ENCODE results near the gene NNAT.

NNAT gene

DNA sequence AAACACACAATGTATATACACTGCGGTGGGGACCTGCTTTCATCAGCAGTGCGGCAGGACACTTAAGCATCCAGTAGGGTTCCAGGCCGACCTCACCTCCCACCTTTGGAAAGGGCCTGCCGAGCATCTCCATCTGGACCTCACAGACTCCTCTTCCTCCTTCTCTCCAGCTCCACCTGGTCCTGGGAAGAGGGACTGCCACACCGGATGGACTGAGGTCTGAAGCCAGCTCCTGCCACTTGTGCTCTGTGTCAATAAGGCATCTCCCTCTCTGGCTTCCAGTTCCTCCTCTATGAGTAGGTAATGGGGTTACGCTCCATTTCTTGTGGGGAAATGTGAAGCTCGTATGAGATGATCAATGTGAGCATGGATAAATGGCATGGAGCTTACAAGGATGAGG lies 19.1 kb upstream of the NNAT start:
- in situ Hi-C loops (cut with MboI; ENCODE audit: low sequenced_read_pairs): no loop called here

GRCh38 chr20:37502654-37503053 lies 18.4 kb upstream of the NNAT start:
- in situ Hi-C loops (cut with MboI; ENCODE audit: low sequenced_read_pairs): no loop called here

DNA sequence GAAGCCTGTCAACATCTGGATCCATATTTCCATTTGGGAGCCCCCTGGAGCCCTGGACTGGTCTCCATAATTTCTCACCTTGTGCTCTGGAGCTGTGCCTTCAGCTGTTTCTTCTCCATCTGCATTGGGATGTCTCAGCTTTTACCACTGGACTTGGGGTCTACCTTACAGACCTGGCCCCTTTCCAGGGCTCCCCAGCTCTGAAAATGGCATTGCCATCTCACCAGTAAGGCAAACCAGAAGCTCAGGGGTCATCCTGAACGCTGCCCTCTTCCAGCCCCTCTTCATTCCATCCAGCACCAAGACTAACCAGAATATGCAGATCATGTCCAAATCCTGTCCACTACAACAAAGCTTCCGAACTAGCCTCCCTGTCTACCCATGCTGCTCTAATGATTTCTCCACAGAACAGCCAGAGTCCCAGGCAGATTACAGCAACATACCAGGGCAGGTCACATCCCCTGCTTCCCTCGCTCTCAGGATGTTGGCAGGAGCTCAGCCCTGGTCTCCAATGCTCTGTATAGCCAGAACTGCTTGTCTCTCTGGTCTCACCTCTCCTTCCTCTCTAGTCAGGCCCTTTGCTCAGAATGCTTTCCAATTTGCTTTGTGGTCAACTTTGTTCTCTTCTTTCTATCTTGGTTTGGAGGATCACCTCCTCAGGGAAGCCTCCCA lies 17.7 kb upstream of the NNAT start:
- in situ Hi-C loops (cut with MboI; ENCODE audit: low sequenced_read_pairs): no loop called here

DNA sequence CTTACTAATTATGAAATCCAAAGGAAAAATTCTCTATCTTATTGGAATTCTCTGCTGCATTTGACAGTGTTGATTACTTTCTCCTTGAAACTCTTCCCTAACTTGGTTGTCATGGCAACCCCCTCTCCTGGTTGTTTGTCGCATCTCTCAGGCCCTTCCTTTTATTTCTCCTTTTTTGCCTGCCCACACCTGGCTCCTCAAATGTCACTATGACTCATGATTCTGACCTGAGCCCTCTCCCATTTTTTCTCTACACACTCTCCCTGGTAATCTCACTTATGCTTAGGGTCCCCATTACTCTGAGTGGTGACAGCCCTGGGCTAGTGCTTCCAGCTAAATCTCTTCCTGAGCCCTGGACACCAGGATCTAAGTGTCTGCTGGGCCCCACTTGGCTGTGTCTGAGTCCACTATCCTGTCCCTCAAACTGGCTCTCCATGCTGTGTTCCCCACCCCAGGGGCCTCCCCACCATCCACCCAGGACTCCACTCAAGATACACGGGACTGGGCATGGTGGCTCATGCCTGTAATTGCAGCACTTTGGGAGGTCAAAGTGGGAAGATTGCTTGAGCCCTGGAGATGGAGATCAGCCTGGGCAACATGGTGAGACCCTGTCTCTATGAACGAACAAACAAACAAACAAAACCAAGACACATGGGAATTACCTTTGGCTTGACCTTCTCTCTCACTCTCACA lies 16.5 kb upstream of the NNAT start:
- in situ Hi-C loops (cut with MboI; ENCODE audit: low sequenced_read_pairs): no loop called here

DNA sequence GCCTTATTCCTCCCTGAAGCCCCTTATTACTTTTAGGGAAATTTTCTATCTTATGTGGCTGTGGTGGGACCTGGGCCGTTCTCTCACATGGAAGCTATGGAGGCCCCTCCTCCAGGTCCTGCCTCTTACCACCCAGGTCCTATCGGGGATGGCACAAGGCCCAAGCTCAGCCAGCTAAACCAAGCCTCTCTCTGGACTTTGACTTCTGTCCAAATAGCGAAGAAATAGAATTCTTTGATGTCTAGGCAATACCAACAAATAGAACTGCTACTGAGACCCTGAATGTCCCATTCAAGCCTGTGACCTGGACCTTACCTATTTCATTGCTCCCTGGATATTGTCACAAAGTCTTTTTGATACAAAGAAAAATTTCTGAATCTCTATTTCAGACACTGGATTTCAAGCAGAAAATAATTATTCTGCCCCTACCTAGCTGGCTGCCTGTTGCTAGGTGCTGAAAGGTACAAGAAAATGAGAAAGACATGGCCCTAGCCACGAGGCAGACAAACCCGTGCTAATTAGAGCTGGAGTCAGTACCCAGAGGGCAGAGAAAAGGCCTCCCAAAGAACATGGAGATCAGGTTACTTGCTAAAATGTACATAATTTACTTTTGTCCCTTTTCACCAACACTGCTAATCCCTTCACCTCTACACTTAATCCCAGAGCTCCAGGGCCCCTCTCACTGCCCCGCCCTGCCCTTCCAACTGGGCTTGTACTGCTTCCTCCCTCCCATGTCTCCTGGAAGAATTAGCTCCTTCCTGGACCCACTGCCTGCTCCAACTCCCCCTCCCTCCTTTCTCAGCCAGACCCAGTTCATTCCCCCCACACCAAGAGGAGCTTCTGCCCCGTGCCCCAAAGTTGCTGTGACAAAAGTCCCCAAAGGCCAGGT lies 15.5 kb upstream of the NNAT start:
- in situ Hi-C loops (cut with MboI; ENCODE audit: low sequenced_read_pairs): no loop called here

DNA sequence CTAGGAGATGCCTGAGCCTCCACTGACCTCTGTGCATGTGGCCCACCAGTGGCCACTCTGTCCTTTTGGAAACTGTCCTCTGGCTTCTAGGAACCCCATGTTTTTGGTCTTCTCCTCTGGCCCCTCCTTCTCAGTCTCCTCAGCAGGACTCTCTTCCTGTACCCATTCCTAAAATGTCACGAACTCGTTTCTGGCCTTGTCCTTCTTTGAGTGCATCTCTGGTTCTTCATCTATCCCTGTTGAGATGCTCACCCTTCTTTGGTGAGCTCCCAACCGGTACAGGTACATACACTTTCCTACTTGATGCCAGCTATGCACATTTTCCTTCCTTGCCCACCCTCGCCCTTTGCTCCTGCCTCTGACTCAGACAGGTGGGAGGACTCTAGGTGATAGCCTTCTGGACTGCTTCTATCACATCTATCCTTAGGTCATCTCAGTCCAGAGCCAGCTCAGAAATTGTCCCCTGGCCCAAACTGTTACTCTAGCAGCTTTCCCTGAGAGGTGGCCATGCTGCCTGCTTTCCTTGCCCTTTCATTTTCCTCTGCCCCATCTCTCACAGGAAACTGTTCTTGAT lies 14.8 kb upstream of the NNAT start:
- in situ Hi-C loops (cut with MboI; ENCODE audit: low sequenced_read_pairs): no loop called here

DNA sequence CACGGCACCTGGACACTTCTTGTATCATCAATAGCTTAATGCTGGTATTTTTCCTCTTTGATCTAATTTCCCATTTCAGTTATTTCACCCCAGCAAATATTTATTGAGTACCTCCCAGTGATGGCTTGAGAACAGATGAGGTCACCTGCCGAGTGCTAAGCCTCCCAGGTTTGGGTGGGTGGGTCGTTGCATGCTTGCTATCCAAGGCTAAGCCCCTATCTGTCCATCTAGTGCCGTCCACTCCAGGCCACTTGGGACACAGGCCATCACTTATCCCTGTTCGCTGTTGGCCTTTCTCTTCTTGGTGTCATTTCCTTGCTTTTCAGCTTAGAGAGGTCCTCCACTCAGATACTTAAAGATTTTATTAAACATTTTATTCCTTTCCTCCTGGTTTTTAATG lies 10.8 kb upstream of the NNAT start:
- in situ Hi-C loops (cut with MboI; ENCODE audit: low sequenced_read_pairs): no loop called here

- in situ Hi-C loops (cut with MboI; ENCODE audit: low sequenced_read_pairs): no loop called here
Observed at GRCh38 chr20:37511610-37512275, 9.3 kb upstream of the NNAT start.

GRCh38 chr20:37513779-37514359 lies 7.2 kb upstream of the NNAT start:
- in situ Hi-C loops (cut with MboI; ENCODE audit: low sequenced_read_pairs): no loop called here

DNA sequence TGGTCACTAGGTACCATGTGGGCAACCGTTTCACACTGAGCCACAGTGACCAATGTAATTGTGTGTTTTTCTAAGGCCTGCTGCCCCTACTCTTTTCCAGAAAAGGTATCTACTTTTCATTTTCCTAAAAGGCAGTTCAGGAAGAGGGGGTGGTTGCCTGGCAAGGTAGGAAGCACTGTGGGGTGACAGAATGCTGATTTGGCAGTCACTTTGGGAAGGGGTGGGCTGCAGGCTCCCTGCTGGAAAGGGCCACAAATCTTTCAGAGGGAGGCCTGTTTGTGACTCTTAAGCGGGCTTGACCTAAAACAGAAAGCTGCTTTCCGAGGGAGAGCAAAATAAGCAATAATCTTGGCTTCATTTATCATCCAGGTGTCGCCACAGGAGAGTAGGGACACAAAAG lies 5.2 kb upstream of the NNAT start:
- in situ Hi-C loops (cut with MboI; ENCODE audit: low sequenced_read_pairs): no loop called here

DNA sequence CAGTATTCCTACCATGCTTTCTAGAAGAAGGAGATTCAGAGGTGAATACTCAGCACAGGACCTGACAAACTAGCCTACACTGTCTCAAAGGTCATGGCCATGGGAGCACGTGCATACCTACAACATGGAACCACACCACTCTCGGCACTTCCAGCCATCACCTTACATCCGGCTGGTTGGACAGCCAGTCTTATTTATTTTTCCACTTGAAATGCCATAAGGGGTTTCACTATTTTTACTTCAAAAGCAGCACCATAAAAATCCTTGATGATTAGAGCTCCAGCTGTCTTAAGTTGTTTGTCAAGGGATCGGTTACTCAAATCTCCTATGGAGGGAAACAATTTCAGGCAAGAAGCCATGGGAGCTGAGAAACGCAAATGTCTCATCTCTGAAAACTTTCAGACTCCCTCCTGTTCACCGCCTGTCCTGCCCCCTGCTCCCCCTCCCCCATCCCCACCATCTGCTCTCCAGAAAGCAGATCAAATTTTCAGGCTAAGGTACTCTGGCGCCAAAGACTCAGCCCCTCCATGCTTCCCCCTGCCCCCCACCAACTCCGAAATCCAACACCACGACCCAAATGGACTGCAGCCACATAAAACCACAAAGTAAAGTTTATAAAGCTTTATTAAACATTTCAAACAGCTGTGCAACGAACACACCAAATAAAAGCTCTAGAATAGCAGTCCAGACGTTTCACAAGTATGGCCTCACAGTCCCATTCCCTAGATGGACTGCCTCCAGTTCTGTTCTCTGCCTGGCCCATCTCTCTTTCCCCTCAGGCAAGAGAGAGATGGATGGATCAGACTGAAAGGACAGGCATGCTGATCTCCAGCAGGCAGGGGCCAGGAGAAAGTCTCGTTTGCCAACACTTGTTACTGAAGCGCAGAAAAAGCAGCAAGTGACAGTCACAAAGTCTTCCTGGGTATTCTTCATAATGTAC lies 4.0 kb upstream of the NNAT start:
- in situ Hi-C loops (cut with MboI; ENCODE audit: low sequenced_read_pairs): no loop called here

- in situ Hi-C loops (cut with MboI; ENCODE audit: low sequenced_read_pairs): no loop called here
Observed at GRCh38 chr20:37518059-37518458, 3.0 kb upstream of the NNAT start.

DNA sequence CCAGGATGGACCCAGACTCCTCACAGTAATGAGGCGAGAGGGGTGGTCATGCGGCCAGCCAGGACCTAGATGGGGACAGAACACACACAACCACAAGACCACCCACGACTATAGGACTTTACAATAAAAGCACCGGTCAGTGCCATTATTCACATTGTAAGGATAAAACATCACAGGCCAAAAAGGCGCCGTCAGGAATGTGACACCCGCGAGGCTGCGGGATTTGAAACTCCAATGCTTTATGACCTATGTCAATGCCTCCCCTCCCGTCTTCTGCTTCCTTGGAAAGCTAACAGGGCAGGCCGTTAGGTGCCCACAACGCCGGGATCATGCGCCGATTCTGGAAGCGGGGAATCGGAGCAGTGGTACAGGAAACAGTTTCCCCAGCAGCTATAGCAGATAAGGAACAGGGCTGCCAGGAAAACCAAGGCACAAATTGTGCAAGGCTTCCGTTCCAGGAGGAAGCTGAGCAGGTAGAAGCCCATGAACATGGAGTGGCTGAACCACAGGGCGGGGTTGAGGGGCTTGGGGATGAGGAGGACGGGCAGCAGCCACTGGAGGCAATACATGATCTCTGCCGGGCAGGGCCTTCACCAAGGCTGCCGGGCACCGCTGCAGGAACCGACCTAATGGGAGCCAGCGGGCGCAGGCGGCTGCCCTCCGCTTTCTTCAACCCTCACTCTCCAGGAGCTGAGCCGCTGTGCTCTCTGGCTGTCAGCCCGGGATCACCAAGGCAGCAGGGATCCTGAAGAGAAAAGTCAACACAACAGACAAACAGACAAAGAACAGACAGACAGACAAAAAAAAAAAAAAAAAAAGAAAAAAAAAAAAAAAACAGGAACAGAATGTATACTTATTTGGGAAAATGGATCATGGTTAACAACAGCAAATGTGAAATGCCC lies 2.2 kb upstream of the NNAT start:
- in situ Hi-C loops (cut with MboI; ENCODE audit: low sequenced_read_pairs): no loop called here

- in situ Hi-C loops (cut with MboI; ENCODE audit: low sequenced_read_pairs): no loop called here
Observed at GRCh38 chr20:37519508-37520418, 1.3 kb upstream of the NNAT start.

GRCh38 chr20:37520419-37520955 lies 563 bp upstream of the NNAT start:
- in situ Hi-C loops (cut with MboI; ENCODE audit: low sequenced_read_pairs): no loop called here

GRCh38 chr20:37522260-37523011 lies 1.4 kb downstream of the NNAT start:
- in situ Hi-C loops (cut with MboI; ENCODE audit: low sequenced_read_pairs): no loop called here
